ENCODE data around the gene BCAP31.
"Not testable (repeated sequence)": the region's sequence is repeated elsewhere in the genome, so short reads cannot be mapped to it uniquely, and the experiment has no call there.

Gene BCAP31

DNA sequence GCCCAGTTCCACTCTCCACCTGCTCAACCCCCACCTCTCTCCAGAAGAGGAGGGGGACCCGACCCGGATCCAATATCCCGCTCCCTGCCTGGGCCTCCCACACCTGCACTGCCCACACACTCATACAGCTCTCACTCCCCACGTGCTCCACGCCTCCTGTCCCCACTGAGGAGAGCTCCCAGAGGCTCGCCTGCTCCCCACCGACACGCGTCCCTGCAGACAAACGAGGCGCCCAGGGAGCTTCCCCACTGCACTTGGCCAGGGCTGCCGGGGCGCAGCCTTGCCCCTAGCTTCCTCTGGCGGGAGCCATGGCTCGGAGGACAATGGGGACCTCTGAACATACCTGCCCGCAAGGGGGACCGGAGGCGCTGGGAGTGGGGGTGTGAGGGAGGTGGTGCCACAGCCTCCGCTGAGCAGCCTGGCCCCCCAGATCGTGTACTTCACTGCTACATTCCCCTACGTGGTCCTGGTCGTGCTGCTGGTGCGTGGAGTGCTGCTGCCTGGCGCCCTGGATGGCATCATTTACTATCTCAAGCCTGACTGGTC is 31.5 kb downstream of the BCAP31 start:
- DNase-seq, result no peak

- no peak for DNase-seq
Measured at GRCh38 chrX:153692003-153692402, 32.2 kb downstream of the BCAP31 start.

GRCh38 chrX:153691032-153691827 is 33.0 kb downstream of the BCAP31 start:
- DNase-seq, result not testable (repeated sequence)

DNA sequence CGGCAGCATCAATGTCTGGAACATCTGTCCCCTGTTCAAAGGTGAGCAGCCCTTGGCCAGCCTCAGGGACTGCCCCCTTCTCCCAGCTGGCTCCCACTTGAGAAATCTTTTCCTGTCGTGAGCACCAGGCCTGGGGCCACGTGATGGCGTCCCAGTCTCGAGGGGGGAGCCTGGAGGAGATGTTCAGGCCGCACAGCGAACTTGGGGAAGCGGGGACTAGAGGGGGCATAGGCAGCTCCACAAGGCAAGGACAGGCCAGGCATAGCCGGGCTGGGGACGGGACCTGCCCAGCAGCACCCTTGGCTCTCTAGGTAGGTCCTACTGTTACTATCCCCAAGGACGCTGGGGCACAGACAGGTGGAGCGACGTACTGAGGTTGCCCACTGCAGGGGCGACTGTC is 33.7 kb downstream of the BCAP31 start:
- no peak for DNase-seq

GRCh38 chrX:153689654-153690465 is 34.3 kb downstream of the BCAP31 start:
- no peak for DNase-seq

GRCh38 chrX:153688911-153689590 is 35.1 kb downstream of the BCAP31 start:
- DNase-seq, result no peak

DNA sequence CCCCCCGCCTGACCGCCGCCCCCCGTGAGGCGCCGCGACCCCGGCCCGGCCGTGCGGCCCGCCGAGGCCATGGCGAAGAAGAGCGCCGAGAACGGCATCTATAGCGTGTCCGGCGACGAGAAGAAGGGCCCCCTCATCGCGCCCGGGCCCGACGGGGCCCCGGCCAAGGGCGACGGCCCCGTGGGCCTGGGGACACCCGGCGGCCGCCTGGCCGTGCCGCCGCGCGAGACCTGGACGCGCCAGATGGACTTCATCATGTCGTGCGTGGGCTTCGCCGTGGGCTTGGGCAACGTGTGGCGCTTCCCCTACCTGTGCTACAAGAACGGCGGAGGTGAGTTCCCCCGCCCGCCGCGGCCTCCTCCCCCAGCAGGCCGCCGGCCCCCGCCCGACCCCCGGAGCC is 35.7 kb downstream of the BCAP31 start:
- no peak for DNase-seq

DNA sequence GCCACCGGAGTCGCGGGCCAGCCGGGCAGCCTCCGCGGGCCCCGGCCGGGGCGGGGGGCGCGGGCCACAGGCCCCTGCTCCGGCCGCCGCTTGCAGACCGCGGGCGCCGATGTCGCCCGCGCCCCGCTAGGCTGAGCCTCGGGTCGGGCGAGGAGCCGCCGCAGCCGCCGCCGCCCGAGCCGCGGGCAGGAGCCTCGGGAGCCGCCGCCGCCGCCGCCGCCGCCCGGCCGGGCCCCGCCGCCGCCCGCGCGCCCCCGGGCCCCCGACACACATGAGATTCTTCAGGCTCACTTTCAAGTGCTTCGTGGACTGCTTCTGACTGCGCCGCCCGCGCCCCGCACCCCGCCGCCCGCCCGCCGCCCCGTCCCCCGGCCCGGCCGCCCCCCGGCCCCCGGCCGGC is 36.1 kb downstream of the BCAP31 start:
- DNase-seq, result no peak

DNA sequence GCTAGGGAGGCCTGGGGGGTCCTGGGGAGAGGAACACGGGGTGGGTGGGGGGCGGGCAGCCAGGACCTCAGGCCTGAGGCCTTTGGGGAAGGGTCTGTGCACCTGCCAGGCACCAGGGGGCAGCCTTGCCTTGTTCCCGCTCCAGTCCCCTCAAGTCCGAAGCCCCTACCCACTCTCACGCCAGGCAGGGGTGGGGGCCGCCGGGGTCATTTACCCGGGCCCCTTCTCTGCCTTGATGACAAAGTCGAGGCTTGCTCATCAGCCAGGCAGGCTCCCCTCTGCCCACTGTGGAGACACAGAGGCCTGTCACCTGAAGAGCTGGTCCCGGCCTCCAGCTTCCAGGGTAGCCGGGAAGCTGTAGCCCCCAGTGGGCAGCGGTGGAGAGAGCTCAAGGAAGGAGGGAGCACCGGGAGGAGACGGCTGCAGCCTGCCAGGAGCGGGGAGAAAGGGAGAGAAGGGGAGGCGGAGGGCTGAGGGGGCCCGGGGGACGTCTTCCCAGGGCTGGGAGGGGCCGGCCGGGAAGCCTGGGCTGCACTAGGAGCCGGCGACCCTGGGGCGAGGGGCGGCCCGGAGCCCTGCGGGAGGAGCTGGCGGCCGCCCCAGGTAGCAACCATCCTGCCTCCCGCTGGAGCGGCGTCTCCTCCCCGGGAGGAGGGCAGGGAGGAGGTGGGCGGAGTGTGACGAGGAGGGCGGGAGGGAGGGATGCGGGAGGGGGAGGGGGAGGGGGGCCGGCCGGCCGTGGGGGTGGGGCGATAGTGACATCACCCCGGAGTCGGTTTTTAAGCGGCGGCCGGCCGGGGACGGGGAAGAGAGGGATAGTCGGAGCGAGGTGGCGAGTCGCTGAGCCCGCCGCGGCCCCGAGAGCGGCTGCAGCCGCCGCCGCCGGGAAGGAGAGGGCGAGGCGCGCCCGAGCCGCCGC is 36.8 kb downstream of the BCAP31 start, which contains the start of gene SLC6A8:
TSS of gene SLC6A8 (plus strand) at position 806 of the 919 bp plus-strand sequence. CDS start 649 bp downstream, outside the sequence.
- no peak for DNase-seq

- DNase-seq, result no peak
Measured at GRCh38 chrX:153686711-153687110, 37.5 kb downstream of the BCAP31 start.

DNA sequence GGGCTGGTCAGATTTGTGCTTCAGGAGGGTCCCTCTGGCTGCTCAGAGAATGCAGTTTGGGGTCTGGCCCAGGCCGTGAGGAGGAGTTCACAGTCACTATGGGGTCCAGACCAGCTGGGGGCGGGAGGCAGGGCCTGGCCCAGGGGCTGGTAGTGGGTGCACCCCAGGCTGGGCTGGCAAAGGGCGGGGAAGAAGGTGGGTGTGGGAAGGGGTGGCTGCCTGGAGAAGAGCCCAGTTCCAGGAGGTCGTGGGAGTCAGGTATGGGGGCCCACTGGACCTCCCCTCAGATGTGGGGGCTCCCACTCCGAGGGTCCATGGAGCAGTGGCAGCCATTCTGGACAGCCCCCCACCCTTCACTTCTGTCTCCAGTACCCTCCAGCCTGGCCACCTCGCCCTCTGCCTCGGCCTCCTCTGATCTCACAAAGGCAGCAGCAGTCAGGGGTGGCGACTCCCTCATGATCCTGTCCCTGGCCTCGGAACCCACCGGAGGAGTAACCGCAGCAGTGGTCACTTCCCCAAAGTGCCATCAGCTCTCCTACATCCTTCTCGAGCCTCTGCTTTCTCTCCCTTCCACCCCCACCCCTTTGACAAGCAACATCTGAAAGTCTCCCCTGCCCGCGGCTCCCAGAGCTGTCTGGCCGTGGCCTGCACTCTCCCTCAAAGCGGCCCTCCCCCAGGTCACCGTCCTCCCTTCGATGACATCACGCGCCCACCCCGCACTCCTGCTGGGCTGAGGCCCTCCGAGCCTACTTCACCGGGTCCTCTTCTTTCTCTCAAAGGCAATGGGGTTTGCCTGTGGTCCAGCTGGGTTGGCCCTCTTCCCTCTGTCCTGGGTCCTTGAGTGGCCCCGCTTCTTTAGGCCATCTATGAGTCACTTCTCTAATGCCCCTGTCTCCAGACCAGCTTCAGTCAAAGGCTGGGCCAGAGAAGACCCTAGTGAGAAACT is 38.2 kb downstream of the BCAP31 start:
- DNase-seq, result no peak

GRCh38 chrX:153685156-153685536 is 39.0 kb downstream of the BCAP31 start:
- DNase-seq, result no peak

DNA sequence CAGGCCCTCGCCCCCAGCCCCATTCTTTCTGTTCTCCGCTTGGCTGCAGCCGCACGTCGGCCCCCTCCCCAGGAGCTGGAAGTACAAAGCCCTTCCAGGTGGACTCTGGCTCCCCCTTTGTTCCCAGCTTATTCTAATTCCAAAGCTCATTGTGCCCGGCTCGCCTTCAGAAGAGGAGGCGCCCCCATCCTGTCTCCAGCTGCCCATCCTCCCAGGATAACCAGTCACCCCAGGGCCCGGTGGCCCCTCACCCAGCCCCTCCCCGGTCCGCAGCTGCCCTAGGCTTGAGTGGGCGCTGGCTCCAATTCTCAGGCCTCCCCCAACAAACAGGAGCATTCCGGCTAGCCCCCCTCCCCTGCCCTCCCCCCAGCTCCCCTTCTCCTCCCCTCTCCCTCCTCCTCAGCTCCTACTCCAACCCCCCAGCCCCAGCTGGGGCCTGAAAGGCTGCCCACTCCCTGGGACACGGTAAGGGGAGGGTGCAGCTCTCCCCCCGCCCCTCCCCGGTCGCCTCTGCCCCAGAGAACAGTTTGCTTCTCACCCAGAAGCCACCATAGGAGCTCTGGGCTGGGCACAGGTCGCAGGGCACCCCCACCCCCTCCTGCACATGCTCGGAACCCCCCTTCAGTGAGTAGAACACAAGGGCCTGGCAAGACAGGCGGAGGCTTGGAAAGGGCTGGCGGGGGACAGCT is 39.6 kb downstream of the BCAP31 start:
- DNase-seq, result no peak

GRCh38 chrX:153683486-153683885 is 40.7 kb downstream of the BCAP31 start:
- DNase-seq, result not testable (repeated sequence)

- DNase-seq, result no peak
Measured at GRCh38 chrX:153681175-153681574, 43.0 kb downstream of the BCAP31 start.

DNA sequence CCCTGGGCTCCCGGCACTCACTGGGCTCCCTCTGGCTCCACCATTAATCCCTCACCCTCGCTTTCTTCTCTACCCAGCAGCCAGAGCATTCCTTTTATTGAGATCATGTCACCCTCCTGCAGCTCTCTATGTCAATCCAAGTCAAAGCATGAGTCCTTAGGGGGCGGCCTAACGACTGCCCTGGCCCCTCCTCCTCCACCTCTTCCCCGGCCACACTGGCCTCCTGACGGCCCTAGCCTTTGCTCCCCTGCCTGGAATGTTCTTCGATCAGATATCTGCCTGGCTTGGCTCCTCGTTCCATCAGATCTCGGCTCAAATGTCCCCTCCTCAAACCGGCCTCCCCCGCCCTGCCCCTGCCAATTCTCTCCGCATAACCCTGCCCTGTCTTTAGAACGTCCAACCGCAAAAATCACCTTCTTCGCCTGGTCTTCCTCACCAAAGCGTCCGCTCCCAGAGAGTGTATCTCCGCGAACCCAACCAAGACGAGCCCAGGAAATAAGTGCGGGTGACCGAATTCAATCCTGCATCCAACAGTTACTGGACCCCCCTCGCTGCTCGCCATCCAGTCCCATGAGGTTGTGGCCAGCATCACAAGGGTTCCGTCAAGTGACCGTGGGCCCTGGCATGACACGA is 49.9 kb downstream of the BCAP31 start:
- no peak for DNase-seq

- DNase-seq, result no peak
Measured at GRCh38 chrX:153673428-153674218, 50.6 kb downstream of the BCAP31 start, which contains the start of gene PNCK. TSS of gene PNCK (minus strand) at chrX:153673813. CDS start at chrX:153673076, 737 bp downstream.

DNA sequence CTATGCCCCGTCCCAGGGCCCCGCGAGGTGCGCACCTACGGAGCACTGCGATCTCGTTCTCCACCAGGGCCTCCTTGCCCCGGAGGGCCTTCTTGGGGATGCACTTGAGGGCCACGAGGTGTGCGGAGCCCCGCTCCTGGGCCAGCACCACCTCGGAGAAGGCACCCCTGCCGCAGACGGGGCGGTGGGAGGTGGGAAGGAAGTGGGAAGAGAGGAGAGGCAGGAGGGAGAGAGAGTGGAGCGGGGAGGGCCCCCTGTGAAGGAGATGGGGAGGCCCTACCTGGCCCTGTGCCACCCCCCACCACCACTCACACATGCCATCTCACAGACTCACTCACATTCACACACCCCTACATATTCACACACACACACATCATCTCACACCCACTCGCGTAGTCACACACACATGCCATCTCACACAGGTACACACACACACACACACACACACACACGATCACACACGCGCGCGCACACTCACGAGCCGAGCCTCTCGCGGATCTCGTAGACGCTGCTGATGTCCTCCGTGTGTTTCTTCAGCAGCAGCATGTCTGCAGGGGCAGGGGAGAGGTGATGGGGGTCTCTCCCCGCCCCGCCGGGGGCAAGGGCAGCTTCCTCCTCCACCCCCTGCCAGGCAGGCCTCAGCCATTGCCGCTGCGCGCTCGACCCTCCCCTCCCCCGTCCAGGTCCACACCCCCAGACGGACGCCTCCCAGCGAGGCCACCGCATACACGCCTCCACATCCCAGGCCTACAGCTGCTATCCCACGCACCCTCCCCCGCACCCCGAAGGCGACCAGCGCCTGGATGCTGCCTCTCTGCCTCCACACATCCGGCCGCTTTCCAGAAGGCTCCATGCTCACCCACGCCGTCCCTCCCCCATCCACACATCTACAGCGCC is 51.4 kb downstream of the BCAP31 start:
- DNase-seq, result no peak

Data from activated CD4-positive, CD25-positive, alpha-beta regulatory T cell (primary cell).